HG03342 (cell line): ENCODE results near the gene TGFBR2.
"Not testable (repeated sequence)": the region's sequence is repeated elsewhere in the genome, so short reads cannot be mapped to it uniquely, and the experiment has no call there.

Experiments
- ATAC-seq: cut with Tn5 transposase; IDR thresholded peaks from one replicate; pipeline ENCODE4 v1.9.1; 2021; ENCODE audit warnings: mild to moderate bottlenecking, moderate library complexity; ENCODE audit not compliant: unreplicated experiment

TGFBR2 gene

DNA sequence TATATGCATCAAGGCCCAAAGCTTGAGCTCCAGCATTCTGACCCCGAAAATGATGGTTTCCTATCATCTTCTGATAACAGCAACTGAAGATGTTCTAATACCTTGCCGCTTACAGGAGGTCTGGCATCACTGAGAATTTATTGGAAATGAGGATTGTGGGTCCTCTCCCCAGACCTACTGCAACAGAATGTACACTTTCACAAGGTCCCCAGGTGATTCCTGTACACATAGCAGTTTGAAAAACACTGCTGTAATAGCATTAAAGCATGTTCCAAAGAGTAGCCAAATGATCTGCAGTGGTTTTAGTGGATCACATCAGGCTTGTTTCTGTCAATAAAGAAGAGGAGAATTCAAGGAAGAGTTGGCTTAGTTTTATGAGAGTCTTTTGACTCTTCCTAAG lies 11.3 kb downstream of the TGFBR2 start:
- no peak for ATAC-seq

- no peak for ATAC-seq
Observed at GRCh38 chr3:30618526-30618925, 12.1 kb downstream of the TGFBR2 start.

- no peak for ATAC-seq
Observed at GRCh38 chr3:30619318-30619717, 12.9 kb downstream of the TGFBR2 start.

GRCh38 chr3:30620402-30621360 lies 14.3 kb downstream of the TGFBR2 start:
- no peak for ATAC-seq

DNA sequence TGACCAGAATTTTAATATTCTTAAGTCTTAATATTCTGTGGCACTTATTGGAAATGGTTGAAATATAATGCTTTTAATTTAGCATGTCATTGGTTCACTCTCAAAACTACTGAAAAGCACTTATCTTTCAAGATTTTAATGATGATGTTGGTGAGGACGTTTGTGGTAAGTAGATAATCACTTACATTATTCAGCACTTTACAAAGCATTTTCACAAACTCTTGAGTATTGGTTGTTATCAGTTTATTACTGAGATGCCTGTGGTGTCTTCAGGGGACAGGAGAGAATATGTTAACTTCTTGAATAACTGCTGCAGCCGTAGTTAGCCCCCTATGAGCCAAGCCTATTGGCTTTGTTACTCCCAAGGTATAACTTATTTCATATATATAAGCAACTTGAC lies 15.2 kb downstream of the TGFBR2 start:
- no peak for ATAC-seq

- ATAC-seq = no peak
Observed at GRCh38 chr3:30622047-30622545, 15.7 kb downstream of the TGFBR2 start.

DNA sequence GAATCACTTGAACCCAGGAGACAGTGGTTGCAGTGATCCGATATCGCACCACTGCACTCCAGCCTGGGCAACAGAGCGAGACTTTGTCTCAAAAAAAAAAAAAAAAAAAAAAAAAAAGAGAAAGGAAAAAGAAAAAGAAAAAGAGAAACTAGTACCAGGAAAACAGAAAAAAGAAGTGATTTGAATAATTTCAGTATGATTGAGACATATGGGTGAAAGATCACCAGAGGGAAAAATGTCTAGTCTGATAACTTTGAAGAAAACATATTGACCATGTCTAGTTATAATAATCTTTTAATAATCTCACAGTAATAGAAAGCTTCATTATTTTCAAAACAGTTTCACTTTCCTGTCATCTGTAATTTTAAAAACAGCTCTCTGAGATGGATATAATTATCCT lies 16.4 kb downstream of the TGFBR2 start:
- no peak for ATAC-seq

DNA sequence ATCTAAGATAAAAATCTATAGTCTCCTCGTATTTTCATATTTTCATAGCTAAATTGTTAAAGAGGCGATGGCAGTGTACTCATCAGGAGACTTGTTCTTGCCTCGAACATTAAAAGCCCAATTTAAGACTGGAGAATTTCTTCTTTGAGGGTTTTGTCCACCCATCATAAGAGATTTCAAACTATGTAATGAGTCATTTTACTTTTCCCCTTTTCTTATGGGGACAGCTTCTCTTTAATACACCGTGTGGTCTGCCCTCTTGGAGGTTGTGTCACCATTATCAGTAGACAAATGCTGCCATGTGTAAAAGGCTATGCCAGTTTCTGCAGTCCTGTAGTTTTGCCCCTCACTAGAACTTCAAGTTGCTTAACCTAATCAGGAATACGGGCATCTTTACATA lies 16.9 kb downstream of the TGFBR2 start:
- no peak for ATAC-seq

DNA sequence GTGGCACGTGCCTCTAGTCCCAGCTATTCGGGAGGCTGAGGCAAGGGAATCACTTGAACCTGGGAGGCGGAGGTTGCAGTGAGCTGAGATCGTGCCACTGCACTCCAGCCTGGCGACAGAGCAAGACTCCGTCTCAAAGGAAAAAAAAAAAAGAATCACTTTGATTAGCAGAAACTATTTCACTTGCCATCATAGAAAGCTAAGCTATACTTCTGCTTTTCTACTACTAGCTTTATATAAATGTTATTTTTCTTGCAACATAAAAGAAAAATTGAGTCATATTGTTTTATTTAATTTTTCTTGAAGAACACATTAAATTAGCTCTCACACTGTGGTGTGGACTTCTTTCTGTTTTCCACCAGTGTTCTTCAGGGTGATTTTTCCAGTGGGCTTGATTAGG lies 18.1 kb downstream of the TGFBR2 start:
- ATAC-seq = not testable (repeated sequence)

- ATAC-seq = no peak
Observed at GRCh38 chr3:30625541-30626438, 19.4 kb downstream of the TGFBR2 start.

GRCh38 chr3:30626443-30627180 lies 20.2 kb downstream of the TGFBR2 start:
- no peak for ATAC-seq

DNA sequence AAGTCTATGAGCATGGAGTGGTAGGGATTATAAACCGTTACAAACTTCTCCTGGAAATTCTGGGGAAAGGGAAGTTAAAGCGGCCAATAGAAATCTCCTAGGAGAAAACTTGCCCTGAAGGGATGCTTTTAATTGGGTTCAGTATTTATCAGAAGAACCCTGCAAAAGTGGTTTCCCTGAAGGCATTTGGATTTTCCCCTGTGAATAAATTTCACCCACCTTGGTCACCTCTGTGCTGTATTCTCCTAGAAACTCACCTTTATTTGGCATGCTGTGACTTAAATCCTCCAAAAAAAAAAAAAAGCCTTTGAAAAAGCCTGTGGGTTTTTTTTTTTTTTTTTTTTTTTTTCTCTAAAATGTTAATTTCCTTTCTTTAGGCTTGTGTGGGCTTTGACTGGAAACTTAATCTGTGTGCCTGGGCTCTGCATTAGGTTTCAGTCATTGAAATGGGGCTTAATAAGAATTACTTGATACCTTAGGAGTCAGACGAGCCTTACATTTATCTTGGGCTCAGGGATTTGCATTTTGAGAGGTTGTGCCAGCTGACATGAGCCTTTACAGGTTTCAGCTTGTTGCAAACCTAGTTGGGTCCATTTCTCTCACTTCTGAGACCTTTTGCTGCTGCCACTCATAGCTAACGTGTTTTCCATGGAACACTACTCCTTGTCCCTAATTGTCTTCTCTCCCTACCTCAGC lies 22.0 kb downstream of the TGFBR2 start:
- ATAC-seq = no peak

- no peak for ATAC-seq
Observed at GRCh38 chr3:30628901-30629590, 22.6 kb downstream of the TGFBR2 start.

- ATAC-seq = no peak
Observed at GRCh38 chr3:30629746-30630145, 23.3 kb downstream of the TGFBR2 start.

DNA sequence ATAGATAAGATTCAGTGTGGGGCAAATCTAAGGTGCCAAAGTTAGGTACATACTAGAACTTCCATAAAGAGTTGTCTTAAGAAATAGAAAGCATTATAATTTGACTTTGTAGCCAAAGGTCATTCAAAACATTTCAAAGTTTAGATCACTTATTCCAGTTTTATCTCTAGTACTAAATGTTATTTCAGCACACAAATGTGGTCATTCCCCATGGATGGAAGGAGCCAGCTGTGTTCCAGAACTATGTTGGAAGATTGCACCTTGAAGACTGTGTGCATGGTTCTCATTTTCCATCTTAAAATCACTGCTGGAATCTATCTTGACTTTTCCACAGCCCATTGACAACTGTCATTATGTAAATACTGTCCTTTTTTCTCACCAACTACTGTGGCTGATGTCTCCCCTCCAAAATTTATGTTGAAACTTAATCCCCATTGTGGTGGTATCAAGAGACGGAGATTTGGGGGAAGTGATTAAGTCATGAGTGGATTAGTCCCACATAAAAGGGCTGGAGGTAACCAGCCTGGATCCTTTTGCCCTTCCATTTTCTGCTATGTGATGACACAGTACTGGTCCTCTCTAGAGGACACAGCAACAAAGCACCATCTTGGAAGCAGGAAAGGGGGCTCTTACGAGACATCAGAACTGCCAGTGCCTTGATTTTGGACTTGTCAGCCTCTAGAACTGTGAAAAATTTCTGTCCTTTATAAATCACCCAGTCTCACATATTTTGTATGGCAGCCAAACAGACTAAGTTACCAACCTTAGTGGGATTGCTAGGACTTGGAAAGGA lies 24.0 kb downstream of the TGFBR2 start:
- ATAC-seq = no peak

DNA sequence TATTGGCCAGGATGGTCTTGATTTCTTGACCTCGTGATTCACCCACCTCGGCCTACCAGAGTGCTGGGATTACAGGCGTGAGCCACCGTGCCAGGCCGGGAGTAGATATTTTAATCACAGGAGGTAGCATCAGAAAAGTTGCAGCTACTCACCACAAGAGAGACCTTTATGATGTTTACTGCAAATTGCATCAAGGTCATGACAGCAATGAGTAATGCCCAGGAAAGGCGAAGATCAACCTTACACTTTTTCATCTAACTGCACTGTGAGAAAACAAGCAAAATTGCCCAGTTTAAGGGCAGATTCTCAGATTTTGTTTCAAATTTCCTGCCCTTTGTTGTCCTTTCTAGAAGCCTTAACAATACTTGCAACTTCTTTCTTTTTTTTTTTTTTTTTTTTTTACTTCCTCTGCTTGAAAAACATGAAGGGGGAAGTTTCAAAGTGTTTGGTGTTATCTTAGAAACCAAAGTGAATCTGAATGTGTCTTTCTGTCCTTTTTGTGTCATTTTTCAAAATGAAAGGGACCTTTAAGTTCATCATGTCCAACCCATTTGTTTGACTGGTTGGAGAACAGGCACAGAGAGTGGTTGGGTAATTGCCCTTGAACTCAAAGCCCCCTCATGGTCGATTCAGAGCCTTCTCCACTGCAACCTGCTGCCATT lies 25.0 kb downstream of the TGFBR2 start:
- ATAC-seq = no peak

DNA sequence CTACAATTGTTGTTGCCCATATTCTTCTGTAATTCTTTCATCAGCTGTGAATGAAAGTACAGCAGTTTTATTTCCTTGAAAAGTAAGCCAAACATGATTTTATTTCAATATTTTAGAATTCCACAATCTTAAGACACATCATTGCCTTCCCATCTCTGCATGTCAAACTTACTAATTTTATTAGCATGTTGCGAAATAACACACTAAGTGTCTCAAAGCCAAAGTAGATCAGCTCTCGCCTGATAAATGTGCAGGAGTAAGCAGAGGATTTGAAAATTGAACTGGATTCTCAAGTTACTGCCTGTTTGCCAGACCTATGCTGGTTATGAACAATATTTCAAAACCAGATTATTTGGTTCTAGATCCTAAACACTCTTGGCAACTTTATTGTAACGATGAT lies 25.7 kb downstream of the TGFBR2 start:
- ATAC-seq = no peak

- no peak for ATAC-seq
Observed at GRCh38 chr3:30632521-30632920, 26.1 kb downstream of the TGFBR2 start.
